Activated CD4-positive, alpha-beta T cell treated with anti-CD3 and anti-CD28 coated beads, Interleukin-2, amount 50 U/mL, for 24 hours (primary cell): ENCODE measurements around the gene ZFC3H1.

Experiments
- DNase-seq, 2 donors: peaks; one replicate each; pipeline ENCODE4 v3.0.0-alpha.2; 2020; ENCODE audit warnings: low read depth in 1 of 2, low spot score in 1 of 2

ZFC3H1 gene

DNA sequence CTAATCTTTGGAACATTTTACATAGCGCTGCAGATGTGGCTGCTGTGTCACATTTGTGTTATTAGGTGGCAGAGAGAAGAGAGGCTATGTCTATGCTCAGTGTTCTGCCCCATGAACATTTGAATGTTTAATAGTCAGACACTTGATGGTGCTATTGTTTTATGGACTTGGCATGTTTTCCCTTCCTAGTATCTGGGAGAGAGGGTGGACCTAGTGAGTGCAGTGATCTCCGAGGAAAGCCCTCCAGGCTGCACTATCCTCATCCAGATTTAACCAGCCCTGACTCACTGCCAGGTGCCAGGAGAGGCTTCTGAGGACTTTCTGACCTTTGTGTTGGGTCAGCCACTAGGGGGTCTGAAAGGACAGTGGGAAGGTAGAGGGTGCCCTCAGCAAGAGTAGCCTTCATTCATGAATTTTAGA, 24.3 kb downstream of the ZFC3H1 start:
- DNase-seq: no peak

- no peak for DNase-seq
Observed at GRCh38 chr12:71638499-71638898, 25.1 kb downstream of the ZFC3H1 start.

DNA sequence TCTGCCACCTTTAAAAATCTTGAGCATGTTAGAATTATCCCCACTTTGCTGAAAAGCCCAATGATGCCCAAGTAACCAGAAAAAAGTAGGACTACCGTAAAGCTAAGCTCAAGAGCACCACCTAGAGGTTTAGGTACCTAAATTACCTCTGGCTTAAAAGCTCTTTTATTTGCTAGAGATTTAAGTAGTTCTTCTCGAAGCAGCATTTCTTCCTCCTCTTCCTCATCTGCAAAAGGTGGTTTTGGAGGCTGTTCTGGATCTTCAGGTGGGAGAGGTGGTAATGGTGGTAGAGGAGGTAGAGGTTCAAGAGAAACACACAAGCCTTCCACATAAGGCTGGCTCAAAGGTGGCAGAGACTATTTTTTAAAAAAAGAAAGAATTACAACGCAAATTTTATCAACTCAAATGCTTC, 26.9 kb downstream of the ZFC3H1 start:
- peak in 1 of 2 donors; percentile 6 for DNase-seq

GRCh38 chr12:71627438-71628002, 36.1 kb downstream of the ZFC3H1 start:
- no peak for DNase-seq

DNA sequence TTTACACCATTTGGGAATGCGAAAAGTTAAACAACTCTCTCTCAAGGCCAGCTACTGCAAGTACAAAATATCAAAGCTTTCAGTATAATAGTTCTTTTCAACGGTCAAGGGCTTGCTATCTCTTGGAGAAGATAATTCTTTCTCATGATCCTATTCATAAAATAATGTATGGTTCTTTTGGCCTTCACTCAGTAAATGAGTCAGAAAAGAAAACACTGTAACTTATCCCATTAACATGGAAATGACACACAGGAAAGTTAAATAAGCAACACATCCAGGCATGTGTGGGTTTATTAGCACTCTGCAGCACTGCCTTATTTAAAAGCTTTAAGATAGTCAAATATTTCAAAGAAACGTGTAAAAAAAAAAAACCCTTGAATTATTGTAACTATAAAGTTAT, 36.9 kb downstream of the ZFC3H1 start:
- no peak for DNase-seq

- no peak for DNase-seq
Observed at GRCh38 chr12:71626098-71626497, 37.5 kb downstream of the ZFC3H1 start.

DNA sequence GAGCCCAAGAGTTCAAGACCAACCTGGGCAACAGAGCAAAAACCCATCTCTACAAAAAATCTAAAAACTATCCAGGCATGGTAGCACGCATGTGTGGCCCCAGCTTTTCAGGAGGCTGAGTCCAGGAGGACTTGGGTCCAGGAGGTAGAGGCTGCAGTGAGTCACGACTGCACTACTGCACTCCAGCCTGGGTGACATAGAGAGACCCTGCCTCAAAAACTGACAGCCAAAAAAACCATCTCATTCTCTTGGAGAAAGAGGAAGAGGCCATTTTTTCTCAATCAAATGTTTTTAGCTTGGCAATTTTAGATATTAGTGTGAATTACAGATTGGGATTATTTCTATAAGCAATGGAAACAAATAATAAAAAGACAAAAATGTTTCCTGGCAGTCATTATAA, 38.2 kb downstream of the ZFC3H1 start:
- DNase-seq: no peak

- DNase-seq: no peak
Observed at GRCh38 chr12:71621938-71622337, 41.7 kb downstream of the ZFC3H1 start.

- no peak for DNase-seq
Observed at GRCh38 chr12:71610031-71610795, 53.4 kb downstream of the ZFC3H1 start.

DNA sequence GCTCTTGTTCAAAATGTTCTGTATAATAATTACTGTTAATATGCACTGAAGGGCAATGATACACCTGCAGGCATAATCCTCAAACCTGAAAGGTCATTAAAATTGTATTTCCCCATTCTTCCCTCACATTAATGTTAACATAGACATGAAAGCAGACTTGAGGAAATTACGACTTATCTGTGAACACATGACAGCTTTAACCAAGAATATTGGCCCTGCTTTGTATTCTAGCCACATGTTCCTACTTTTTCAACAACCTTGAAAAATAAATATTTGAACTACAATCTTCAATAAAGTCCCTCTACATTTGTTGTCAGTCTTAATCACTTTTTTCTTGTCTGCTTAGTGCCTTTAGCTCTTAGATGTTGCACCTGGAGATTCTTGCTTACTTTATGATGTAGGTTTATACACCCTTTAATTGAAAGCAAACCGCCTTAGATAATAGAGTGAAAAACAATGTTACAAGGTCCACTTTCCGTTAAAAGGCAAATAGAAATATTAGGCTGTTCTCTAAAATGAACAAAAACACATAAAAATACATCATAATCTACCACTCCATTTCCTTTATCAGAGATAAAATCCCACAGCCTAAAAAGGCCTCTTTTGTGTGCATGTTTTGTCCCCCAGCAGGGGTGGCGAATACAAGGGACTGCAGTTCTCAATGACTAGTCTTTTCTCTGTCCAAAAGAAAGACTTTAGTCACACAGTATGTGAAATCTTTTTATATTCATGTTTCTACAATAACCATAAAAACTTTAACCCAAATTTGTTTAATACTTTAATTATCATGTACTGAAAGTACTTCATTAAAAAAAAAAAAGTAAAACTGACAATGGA, 55.9 kb downstream of the ZFC3H1 start:
- no peak for DNase-seq

DNA sequence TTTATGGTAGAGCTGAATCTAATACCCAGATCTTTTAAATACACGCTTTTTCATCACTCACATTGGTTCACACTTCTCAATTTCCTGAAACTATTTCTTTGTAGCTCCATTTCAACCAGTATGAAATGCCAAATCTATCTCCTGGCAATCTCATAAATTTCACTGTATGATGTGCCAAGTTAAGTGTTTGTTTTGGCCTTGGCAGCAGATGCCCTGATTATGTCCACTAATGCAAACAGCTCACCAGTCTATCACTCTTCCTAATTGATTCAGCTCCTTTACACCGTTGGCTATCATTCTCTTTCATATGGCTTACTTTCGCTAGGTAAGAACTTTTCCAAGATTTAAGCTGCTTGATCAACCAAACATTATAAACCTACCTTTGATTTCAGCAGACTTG, 58.6 kb downstream of the ZFC3H1 start:
- DNase-seq: no peak

DNA sequence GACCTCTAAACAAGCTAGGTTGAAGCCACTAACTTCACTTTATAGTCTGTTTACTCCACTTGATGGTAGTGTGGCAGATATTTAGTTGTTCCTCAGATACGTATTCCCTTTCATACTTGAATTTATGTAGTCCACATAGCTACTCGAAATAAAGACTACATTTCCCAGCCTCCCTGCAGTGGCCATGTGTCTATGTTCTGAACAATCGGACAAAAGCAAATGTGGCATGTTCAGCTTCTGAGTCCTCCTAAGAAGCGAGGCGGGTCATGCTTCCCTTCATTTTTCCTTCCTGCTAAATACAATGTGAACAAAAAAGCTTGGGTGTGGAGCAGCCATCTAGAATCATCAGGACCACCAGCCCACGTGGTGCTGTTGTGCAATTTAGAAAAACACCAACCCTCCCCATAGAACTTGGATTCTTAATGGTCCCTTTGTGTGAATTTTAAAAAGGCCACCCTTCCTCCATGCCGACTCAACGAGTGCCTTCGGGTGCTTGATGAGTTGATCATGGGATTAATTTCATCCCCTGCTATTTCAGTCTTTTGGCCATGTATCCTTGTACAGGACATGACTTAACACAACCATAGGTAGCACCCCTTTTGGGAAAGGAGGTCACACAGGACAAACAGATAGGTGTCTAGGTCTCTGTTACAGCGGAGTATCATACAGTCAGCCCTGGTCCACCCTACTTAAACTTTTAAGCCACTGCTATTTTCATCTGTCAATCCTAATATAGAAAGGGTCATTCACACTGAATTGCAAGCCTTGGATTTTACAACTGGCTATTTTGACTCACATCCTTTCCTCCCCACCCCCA, 60.7 kb downstream of the ZFC3H1 start:
- DNase-seq: no peak

GRCh38 chr12:71601546-71601945, 62.1 kb downstream of the ZFC3H1 start:
- no peak for DNase-seq

- DNase-seq: no peak
Observed at GRCh38 chr12:71599210-71599609, 64.4 kb downstream of the ZFC3H1 start.

- DNase-seq: no peak
Observed at GRCh38 chr12:71594214-71594948, 69.3 kb downstream of the ZFC3H1 start.

DNA sequence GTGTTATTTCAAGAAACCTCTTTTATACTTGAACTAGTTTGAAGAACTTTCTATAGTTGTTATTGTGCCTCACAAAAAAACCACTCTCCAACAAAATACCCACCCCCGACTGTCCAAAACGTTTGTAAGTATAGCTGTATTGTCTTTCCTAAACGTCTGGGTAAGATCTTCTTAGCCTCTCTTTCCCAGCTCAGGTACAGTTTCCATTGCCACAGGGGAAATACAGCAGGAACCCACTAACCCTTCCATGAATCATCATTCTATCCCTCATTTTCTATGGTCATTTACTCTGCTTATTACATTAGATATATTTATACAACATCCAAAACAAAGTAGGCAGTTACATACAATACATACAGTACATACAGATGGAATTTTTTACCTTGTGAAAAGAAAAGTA, 70.8 kb downstream of the ZFC3H1 start:
- no peak for DNase-seq

- no peak for DNase-seq
Observed at GRCh38 chr12:71591601-71592000, 72.0 kb downstream of the ZFC3H1 start.

DNA sequence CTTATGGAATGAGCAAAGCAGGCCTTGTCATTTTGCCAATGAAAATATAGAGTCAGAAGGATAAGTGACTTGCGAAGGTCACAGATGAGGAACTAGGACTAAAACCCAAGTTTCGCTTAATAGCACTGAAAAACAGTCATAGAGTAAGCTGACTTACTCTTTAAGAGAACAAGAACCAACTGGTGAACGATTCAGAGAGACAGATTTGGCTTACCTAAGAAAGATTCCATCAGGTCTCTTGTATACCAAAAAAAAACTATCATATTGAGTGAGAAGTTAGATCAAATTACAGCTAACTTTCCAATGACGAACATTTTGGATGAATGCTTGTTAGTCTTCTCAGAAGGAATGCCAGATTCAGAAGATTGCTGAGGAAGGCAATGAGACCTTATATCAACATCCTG, 74.2 kb downstream of the ZFC3H1 start:
- DNase-seq: no peak

- DNase-seq: no peak
Observed at GRCh38 chr12:71587012-71587411, 76.6 kb downstream of the ZFC3H1 start.

DNA sequence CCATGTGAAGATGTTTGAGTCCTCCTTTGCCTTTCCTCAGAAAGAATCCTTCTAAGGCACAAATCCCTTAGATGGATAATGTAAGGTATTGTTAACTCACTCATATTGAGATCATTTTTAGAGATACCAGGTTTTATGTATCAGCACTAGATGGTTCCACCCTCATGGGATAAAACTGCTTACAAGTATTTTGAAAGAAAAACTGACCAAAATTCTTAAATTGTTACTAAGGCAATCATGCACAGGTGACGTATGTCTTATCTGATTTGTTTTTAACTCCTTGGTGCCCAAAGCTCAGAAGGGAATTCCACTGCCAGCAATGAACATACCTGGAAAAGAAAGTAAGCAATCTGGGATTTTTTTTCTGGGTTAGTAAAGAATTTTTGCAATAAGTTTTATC, 78.4 kb downstream of the ZFC3H1 start:
- DNase-seq: no peak

DNA sequence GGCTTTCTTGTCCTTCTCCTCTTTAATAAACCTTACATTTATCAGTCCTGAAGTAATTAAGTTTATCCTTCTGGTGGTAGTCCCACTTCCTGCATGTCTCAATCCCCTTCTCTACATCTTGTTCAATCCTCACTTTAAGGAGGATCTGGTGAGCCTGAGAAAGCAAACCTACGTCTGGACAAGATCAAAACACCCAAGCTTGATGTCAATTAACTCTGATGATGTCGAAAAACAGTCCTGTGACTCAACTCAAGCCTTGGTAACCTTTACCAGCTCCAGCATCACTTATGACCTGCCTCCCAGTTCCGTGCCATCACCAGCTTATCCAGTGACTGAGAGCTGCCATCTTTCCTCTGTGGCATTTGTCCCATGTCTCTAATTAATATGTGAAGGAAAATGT, 79.3 kb downstream of the ZFC3H1 start:
- DNase-seq: no peak
